GM10847 (cell line): ENCODE results near the gene DNTTIP2.

Experiments used
- POLR2A ChIP-seq: IDR thresholded peaks from 2 replicates; pipeline ENCODE4 v1.6.1; 2011; ENCODE audit not compliant: insufficient read length; ENCODE audit errors: extremely low read depth

DNTTIP2 gene

GRCh38 chr1:93821423-93822144, 57.4 kb downstream of the DNTTIP2 start:
- TF ChIP-seq POLR2A, result no peak

- no peak for TF ChIP-seq POLR2A
These were observed 58.2 kb downstream of the DNTTIP2 start for GRCh38 chr1:93820554-93821422.

- TF ChIP-seq POLR2A, result no peak
These were observed 60.4 kb downstream of the DNTTIP2 start for GRCh38 chr1:93818570-93818959.

GRCh38 chr1:93817819-93818569, 61.0 kb downstream of the DNTTIP2 start:
- TF ChIP-seq POLR2A, result no peak

- no peak for TF ChIP-seq POLR2A
These were observed 61.9 kb downstream of the DNTTIP2 start for GRCh38 chr1:93816970-93817678.
